GM19463 (cell line): Measurements from ENCODE around the gene MBOAT7.
"Not testable (repeated sequence)": the region's sequence is repeated elsewhere in the genome, so short reads cannot be mapped to it uniquely, and the experiment has no call there.

Source experiments
- ATAC-seq: cut with Tn5 transposase; IDR thresholded peaks from one replicate; pipeline ENCODE4 v1.9.1; 2021; ENCODE audit warnings: mild to moderate bottlenecking, moderate library complexity; ENCODE audit not compliant: unreplicated experiment

Gene MBOAT7

GRCh38 chr19:54209811-54210494, 20.6 kb upstream of the MBOAT7 start:
- ATAC-seq: no peak

DNA sequence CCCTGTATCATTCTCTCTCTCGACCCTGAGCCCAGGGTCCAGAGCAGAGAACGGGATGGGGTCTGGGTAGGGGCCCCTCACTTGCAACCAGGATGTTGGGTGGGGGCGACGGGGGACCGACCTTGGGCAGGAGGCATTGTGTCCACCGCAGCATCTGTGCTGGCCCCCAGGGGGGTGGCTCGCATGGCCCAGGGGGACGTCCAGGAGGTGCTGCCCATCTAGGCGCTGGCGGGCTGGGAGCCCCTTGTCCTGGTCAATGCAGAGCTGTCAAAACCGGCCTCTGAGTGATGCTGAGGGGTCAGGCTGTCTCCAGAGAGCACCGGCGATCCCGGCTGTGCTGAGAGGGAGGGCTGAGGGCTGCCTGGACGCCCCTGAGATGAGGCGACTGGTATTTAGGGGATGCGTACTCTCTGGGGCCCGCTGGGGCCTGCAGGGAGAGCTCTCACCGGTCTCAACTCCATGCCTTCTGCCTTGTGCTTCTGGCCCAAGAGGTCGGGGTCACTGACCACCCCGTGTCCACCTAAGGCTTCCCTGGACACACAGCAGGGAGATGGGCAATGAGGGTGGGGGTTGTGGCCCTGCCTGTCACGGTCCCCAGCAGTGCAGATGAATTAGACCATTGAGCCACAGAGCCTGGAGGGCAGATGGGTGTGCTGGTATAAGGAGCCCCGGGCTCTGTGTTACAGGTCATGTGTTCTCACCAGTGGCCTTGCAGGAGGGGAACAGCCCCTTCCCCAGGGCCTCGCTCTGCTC, 19.9 kb upstream of the MBOAT7 start:
- ATAC-seq: no peak

GRCh38 chr19:54208784-54209057, 19.3 kb upstream of the MBOAT7 start:
- ATAC-seq: no peak

GRCh38 chr19:54207983-54208783, 18.8 kb upstream of the MBOAT7 start:
- ATAC-seq: peak; percentile 38

GRCh38 chr19:54207676-54207982, 18.2 kb upstream of the MBOAT7 start:
- ATAC-seq: no peak

DNA sequence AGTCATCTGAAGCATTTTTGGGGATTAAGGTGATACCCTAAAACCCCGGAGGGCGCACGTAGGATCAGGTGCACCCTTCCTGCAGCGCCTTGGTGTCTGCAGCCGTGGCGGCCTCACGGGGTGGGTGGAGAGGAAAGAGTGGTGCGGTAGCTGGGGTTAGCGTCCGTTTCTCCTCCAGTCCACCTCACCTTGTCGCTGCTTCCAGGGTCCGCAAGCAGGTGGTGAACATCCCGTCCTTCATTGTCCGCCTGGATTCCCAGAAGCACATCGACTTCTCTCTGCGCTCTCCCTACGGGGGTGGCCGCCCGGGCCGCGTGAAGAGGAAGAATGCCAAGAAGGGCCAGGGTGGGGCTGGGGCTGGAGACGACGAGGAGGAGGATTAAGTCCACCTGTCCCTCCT, 17.8 kb upstream of the MBOAT7 start:
- not testable (repeated sequence) for ATAC-seq

DNA sequence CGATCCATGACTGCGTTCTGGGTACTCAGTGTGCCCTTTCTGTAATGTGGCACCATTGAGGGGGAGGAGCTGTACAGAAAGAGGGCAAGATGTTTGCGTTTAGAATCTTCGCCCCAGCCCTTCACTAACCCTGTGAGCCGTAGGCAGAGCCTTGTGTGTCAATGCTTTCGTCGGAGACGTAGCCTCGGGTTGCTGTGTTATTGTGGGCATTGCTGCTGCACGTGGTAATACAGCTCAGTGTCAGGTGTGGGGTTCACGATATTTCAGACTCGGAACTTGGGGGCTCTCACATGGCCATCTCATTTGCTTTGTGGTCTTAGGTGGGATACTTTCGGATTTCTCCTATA, 17.4 kb upstream of the MBOAT7 start:
- ATAC-seq: no peak

- no peak for ATAC-seq
Measured at GRCh38 chr19:54206030-54206830, 16.9 kb upstream of the MBOAT7 start.

DNA sequence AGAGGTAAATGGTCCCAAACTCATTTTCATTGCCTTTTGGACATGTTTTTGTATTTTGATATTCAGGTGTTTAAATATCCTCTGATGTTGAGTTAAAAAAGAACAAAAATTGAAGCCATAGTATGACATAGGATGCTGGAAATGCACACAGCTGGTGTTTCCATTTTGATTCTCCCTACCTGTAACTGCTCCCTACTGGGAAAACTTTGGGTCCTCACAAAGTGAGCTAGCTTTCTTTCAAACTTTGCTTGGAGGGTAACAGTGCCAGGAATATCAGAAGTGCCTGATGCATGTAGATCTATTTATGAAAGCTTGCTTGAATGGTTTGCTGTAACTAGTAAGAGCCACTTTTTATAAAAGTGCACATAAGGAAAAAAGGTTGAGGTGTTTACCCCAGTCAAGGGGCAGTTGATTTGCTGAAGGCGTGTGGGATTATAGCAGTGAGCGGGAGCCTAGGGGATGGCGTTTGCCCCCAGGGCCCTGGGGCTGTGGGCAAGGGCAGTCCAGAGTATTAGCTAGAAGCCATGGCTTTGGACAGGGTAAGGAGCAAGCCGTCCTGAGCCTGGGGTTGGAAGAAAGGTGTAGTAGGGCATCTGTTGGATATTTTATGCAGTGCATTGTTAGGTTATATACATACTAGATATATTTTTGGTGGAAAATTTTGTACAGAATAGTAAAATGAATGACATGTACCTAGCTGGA, 15.5 kb upstream of the MBOAT7 start:
- ATAC-seq: no peak

DNA sequence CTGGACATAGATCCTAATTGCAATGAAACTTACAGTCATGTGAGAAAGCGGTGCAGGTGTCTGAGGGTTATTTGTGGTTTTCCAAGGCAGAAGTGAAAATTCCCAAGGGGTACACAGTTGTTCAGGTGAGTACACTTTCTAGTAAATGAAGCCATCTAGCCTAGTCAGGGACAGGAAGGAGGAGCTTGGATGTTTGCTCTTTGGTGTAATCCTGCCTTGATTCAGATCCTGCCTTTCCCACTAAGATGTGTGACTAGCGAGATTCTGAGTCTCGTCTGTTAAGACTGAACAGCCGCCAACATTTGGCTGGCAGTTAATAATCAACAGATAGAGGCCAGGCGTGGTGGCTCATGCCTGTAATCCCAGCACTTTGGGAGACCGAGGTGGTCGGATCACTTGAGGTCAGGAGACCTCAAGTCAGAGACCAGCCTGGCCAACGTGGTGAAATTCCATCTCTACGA, 13.8 kb upstream of the MBOAT7 start:
- no peak for ATAC-seq

DNA sequence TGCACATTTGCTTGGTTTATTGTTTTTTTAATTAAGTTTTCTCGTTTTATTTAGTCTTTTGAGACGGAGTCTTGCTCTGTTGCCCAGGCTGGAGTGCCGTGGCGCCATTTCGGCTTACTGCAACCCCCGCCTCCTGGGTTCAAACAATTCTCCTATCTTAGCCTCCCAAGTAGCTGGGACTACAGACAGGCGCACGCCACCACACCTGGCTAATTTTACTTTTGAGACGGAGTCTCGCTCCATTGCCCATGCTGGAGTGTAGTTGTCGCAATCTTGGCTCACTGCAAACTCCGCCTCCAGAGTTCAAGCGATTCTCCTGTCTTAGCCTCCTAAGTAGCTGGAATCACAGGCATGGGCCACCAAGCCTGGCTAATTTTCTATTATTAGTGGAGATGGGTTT, 12.6 kb upstream of the MBOAT7 start:
- ATAC-seq: no peak

DNA sequence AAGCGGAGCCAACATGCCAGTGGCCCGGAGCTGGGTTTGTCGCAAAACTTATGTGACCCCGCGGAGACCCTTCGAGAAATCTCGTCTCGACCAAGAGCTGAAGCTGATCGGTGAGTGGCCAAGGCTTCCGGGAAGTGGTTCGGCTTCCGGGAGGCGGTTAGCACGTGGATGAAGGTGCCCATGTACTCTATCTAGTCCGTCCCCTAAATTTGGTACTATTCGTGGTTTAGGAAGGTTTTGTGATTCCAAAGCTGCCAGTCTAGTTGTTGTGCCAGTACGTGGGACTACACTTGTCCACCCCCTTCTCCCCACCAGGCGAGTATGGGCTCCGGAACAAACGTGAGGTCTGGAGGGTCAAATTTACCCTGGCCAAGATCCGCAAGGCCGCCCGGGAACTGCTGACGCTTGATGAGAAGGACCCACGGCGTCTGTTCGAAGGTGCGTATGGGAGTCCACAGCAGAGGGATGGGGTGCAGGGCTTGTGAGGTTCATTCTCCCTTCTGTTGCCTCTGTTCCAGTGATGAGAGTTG, 11.9 kb upstream of the MBOAT7 start:
- no peak for ATAC-seq

- no peak for ATAC-seq
Measured at GRCh38 chr19:54199401-54199800, 10.0 kb upstream of the MBOAT7 start.

DNA sequence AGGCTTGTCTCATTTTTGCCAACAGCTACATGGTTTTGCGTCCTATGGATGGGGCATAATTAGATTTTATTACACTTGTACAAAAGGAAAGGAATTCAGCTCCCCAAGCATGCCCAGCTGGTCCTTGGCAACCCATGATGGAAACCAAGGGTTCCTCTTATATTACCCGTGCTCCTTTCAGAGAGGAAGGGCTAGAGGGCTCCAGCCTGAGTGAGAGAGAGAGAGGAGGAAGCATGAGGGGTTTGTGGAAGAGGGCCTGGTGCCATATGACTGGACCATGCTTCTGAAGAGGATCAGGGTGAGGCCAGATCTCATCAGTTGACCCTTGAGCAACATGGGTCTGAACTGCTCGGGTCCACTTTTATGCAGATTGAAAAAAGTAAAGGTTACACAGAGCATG, 7.7 kb upstream of the MBOAT7 start:
- ATAC-seq: no peak

GRCh38 chr19:54196536-54196935, 7.2 kb upstream of the MBOAT7 start:
- no peak for ATAC-seq

DNA sequence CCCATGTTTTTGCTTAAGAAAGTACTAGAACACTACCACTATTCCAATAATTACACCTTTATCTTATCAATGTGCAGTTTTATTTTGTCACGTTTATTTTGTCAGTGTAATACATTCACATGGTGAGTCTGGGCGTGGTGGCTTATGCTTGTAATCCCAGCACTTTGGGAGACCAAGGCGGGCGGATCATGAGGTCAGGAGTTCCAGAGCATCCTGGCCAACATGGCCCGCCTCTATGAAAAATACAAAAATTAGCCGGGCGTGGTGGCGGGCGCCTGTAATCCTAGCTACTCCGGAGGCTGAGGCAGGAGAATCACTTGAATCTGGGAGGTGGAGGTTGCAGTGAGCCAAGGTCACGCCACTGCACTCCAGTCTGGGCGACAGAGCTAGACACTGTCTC, 5.1 kb upstream of the MBOAT7 start:
- not testable (repeated sequence) for ATAC-seq

DNA sequence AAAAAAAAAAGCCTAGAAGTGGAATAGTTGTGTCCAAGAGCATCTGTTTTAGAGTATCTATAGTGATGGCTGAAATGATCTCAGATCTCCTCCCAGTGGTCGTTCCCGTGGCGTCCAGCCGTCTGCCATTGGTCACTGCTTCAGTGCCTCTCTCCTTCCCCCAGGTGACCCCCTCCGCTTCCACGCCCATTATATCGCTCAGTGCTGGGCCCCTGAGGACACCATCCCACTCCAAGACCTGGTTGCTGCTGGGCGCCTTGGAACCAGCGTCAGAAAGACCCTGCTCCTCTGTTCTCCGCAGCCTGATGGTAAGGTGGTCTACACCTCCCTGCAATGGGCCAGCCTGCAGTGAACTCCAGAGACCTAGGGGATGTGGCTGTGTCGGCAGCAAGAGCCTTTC, 3.6 kb upstream of the MBOAT7 start:
- ATAC-seq: no peak

- no peak for ATAC-seq
Measured at GRCh38 chr19:54191811-54192453, 2.6 kb upstream of the MBOAT7 start.

GRCh38 chr19:54191011-54191810, 1.8 kb upstream of the MBOAT7 start, which contains the start of gene TSEN34:
TSEN34 (plus strand) TSS chr19:54191308; CDS start chr19:54191365, 57 bp downstream.
- peak; percentile 22 for ATAC-seq
